ENCODE data around the gene CPE. TPM values are rescaled to one million over a fixed set of nuclear protein-coding genes. Genes with fewer than 3 reads are reported as not detected.
"Not testable (repeated sequence)": the region's sequence is repeated elsewhere in the genome, so short reads cannot be mapped to it uniquely, and the experiment has no call there.

The CPE gene
- total RNA-seq, 2 donors from 2014 or later, result not detected

DNA sequence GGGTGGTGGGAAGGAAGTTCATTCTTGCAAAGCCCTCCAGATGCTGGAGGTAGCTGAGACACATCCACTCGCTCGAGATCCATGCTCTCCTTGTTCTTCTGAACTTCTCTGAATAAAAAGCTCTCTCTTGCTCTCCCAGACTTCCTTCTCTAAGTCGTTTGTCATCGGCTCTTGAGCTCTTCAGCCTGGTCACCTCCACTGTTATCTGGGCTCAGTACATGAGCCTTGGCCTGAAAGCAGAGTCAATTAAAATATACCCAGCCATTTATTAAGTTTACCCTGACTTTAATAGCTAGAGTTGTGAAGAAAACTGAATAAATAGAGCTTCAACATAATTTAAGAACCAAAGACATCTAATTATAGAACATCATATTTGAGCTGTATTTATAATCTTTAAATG is 99.0 kb downstream of the CPE start:
- H3K27me3 Mint-ChIP-seq, result peaks cover 17% of the 10 kb centered on the region
- no peaks in the 10 kb centered on the region for H3K4me1 Mint-ChIP-seq
- H3K36me3 Mint-ChIP-seq (ENCODE audit: low read depth), result no peaks in the 10 kb centered on the region

DNA sequence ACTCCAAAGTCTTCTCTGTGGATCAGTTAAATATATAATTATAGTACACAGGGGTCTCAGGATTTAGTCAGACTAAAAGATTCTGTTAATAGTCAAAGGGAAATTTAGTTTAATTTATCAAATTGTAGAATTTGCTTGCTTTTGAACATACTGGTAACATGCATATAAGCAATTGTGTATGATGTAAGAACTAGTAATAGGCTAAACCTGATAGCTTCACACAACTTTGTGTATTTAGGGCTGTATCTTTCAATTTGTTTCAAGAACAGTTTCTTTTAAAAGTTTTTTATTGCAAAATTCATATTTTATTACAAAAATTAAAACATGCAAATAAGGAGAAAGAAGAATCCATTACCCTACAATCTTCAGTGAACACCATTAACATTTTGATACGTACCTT is 99.5 kb downstream of the CPE start:
- H3K4me3 Mint-ChIP-seq, result no peak overlapping the region
- no peaks in the 10 kb centered on the region for H3K36me3 Mint-ChIP-seq (ENCODE audit: low read depth)
- H3K27ac Mint-ChIP-seq, result no peak overlapping the region
- no peaks in the 10 kb centered on the region for H3K4me1 Mint-ChIP-seq
- peaks cover 9% of the 10 kb centered on the region for H3K9me3 Mint-ChIP-seq
- no peak for ATAC-seq (replicated peaks)
- H3K27me3 Mint-ChIP-seq, result peaks cover 16% of the 10 kb centered on the region

More for the DNA sequence above, 99.0 kb downstream of the CPE start:
- Mint-ChIP-seq H3K4me3 (no peak overlapping the region), H3K27ac (no peak overlapping the region), H3K9me3 (peaks cover 10% of the 10 kb centered on the region)
- no peak for ATAC-seq (replicated peaks)

DNA sequence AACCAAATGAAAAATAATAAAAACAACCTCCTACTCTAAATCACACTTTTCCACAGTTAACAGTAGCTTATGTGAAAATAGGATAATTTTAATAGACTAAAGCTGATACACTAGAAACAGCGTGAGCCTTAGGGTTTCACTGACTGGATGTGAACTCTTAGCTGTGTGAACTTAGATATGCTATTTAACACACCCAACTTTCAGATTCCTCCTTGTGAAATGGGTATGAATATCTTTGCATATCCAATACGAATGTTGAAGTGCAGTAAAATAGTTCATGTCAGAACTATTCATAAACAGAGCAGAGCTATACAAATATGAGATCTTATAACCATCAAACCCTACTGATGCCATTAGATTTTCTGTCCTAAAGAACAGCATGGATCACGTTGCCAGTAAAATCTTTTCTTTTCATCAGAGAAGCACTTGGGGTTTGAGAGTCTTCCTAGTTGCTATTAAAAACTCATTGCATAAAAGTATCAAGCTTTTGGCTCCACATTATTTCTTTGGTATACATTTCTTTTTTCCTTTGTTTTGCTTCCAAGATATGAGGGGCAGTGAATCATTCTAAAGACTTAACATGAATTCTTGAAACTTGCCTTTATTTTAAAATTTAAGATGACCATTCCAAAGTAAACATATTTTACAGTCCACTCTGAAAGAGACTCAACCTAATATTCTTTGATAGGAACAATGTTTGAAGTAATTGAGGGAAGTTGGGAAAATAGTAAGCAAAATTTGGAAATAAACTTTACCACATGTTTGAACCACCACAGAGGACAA is 102.4 kb downstream of the CPE start:
- H3K36me3 Mint-ChIP-seq (ENCODE audit: low read depth), result no peaks in the 10 kb centered on the region
- H3K4me1 Mint-ChIP-seq, result no peaks in the 10 kb centered on the region
- no peak overlapping the region for H3K27ac Mint-ChIP-seq
- H3K9me3 Mint-ChIP-seq, result no peaks in the 10 kb centered on the region
- peaks cover 11% of the 10 kb centered on the region for H3K27me3 Mint-ChIP-seq
- H3K4me3 Mint-ChIP-seq, result no peak overlapping the region
- ATAC-seq (replicated peaks), result no peak

DNA sequence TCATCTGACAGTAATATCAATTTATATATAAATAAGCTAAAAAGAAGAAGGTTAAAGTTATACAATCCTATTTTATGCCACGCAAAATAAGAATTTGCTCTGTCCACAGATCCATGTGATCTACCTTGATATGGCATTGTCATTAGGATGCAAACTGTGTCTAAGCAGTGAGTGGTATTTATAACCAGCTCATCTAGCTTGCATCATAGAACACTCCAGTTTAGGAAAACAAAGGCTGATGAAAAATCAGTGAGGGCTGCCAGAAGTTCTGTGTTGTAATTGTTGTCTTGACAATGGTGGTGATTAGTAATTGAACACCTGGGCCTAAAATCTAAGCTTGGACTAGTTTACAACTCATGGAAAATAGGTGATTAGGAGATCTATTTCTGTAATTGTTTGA is 111.0 kb downstream of the CPE start:
- no peak for ATAC-seq (replicated peaks)
- no peaks in the 10 kb centered on the region for H3K9me3 Mint-ChIP-seq
- no peak overlapping the region for H3K27ac Mint-ChIP-seq
- peaks cover 5% of the 10 kb centered on the region for H3K4me1 Mint-ChIP-seq
- H3K36me3 Mint-ChIP-seq (ENCODE audit: low read depth), result no peaks in the 10 kb centered on the region
- no peak overlapping the region for H3K4me3 Mint-ChIP-seq
- H3K27me3 Mint-ChIP-seq, result peaks cover 24% of the 10 kb centered on the region

DNA sequence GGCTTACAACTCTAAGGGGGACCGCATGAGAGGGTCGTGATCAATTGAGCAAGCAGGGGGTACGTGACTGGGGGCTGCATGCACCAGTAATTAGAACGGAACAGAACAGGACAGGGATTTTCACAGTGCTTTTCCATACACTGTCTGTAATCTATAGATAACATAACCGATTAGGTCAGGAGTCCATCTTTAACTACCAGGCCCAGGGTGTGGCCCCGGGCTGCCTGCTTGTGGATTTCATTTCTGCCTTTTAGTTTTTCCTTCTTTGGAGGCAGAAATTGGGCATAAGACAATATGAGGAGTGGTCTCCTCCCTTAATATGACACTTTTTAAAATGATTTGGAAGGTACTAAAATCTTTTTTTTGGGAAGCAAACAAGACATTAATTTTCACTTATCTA is 113.8 kb downstream of the CPE start:
- not testable (repeated sequence) for H3K9me3 Mint-ChIP-seq
- H3K27me3 Mint-ChIP-seq, result peaks cover 16% of the 10 kb centered on the region

DNA sequence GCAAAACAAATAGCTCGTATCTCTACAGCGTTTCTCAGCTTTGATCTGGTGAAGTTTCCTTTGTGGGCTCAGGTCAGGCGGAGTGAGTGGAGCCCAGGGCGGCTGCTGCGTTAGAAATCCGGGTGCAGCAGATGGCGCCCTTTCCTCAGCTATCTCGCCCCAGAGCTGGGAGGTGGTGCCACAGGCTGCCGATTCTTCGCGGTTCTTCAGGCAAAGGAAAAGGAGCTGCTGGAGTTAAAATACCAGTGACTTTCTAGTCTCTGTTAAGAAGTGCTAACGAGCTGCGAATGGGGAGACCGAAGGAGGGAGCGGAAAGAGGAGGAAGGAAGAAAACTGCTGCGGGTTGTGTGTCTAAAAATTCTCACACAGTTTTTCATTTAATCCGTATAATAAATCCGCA is 114.6 kb downstream of the CPE start:
- no peak overlapping the region for H3K27ac Mint-ChIP-seq

More for the DNA sequence above, 113.8 kb downstream of the CPE start:
- not testable (repeated sequence) for H3K27ac Mint-ChIP-seq; H3K4me3 Mint-ChIP-seq; H3K4me1 Mint-ChIP-seq; ATAC-seq (replicated peaks); H3K36me3 Mint-ChIP-seq (ENCODE audit: low read depth)

DNA sequence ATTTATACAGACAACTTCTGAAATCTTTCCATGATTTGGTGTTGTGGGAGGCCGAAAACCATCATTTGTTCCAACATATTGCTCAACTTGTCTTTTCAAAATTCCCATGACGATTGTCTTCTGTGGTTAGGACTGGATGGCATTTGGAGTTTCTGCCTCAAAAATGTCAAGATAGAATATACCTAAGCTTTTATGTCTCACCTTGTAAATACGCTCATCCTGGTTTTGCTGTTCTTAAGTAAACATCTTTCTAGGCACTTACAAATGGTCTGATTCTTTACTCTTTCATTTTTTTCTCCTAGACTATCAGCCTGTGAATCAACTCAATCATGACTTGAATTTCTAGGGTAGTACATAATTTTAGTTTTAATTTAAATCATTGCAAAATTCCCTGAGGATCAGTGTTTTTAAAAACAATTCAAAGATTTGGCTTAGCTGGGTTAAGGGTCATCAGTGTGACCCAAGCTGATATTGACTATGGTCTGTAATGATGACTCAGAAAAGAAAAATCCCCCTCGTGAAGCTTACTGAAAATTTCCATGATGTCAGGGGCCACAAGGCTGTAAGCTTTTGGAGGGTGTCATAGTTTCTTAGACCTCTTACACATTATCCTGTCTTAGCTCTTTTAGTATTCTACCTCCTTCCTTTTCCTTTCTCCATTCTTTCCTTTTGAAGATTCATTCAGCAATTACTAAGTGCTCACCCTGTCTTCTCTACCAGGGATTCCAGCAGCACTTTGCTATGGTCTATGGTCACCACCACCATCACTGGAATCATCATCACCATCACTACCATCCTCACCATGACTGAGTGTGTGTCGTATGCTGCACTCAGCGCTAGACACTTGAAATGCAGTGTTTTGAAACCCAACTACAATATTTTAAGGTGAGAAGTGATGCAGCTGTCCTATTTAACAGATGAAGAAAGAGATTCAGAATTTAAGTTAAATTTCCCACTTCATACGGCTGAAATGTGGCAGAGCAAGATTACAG is 124.4 kb downstream of the CPE start:
- H3K27me3 Mint-ChIP-seq, result peaks cover 23% of the 10 kb centered on the region
- H3K9me3 Mint-ChIP-seq, result no peaks in the 10 kb centered on the region
- peak overlapping the region; percentile 11 for H3K27ac Mint-ChIP-seq
- peak overlapping the region; percentile 9 for H3K4me3 Mint-ChIP-seq
- peak; percentile 68 for ATAC-seq (replicated peaks)
- H3K36me3 Mint-ChIP-seq (ENCODE audit: low read depth), result no peaks in the 10 kb centered on the region
- peaks cover 5% of the 10 kb centered on the region for H3K4me1 Mint-ChIP-seq

More for the DNA sequence above, 114.6 kb downstream of the CPE start:
- Mint-ChIP-seq H3K27me3 (peaks cover 16% of the 10 kb centered on the region), H3K4me3 (peak overlapping the region; percentile 44), H3K4me1 (peaks cover 5% of the 10 kb centered on the region), H3K9me3 (no peaks in the 10 kb centered on the region), H3K36me3 (ENCODE audit: low read depth) (no peaks in the 10 kb centered on the region)
- peak; percentile 91 for ATAC-seq (replicated peaks)

DNA sequence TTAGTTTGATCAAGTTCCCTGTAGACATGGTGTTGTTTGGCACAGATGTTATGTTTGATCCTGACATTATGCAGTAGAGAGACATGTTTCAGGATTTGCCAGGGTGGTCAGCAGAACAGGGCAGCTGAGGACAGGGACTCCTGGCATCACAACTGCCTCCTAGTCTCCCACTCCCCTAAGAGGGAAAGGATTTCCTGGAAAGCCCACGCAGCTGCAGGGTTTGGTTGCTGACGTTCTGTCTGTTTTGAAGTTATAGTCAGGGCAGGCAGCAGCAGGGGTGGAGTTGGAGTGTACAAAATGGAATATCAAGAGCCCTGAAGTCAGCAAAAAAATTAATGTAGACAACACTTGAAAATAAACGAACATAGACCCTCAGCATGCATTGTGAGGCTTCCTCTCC is 125.4 kb downstream of the CPE start:
- H3K4me3 Mint-ChIP-seq, result no peak overlapping the region
- no peaks in the 10 kb centered on the region for H3K36me3 Mint-ChIP-seq (ENCODE audit: low read depth)
- no peak for ATAC-seq (replicated peaks)
- H3K27ac Mint-ChIP-seq, result no peak overlapping the region
- H3K4me1 Mint-ChIP-seq, result peaks cover 5% of the 10 kb centered on the region
- H3K27me3 Mint-ChIP-seq, result peaks cover 19% of the 10 kb centered on the region
- H3K9me3 Mint-ChIP-seq, result no peaks in the 10 kb centered on the region

DNA sequence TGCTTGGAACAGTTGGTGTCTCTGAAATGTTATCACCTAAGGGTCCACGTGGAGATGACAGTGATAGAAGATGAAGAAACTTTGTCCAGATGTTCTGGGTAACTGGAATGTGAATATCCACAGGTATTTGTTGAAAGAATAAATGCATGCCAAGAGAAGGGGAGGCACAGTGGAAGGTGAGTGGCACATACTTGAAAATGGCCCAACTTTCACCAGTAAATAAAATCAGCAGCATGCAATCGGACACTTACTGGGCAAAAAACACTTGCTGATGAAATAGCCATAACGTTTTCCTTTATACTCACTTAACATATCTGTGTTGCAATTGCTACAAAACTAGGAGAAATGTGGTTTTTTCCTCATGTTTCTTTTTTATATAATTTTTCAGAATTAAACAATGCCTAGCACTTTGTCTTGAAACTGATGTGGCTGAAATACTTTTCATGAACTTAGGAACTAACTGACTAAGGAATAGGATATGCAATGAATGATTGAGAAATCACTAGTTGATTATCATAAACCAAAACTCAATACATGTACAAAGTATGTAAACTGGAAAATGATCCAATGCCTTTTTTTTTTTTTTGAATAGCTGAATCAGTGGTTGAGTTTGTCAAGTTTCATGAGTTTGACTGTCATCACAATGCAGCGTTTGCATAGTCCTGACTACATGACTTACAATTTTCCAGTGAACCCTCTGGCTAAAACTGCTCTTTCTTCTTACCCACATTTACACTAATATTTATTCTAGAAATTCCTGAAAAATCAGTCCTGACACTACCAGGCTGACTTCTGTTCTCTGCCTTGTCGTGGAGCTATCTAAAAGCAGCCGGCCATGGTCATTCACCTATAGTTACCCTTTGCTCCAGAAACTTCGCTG is 127.4 kb downstream of the CPE start:
- Mint-ChIP-seq H3K9me3 (no peaks in the 10 kb centered on the region), H3K27ac (no peak overlapping the region), H3K4me3 (no peak overlapping the region), H3K36me3 (ENCODE audit: low read depth) (no peaks in the 10 kb centered on the region), H3K4me1 (peaks cover 5% of the 10 kb centered on the region), H3K27me3 (peaks cover 26% of the 10 kb centered on the region)
- ATAC-seq (replicated peaks), result no peak

DNA sequence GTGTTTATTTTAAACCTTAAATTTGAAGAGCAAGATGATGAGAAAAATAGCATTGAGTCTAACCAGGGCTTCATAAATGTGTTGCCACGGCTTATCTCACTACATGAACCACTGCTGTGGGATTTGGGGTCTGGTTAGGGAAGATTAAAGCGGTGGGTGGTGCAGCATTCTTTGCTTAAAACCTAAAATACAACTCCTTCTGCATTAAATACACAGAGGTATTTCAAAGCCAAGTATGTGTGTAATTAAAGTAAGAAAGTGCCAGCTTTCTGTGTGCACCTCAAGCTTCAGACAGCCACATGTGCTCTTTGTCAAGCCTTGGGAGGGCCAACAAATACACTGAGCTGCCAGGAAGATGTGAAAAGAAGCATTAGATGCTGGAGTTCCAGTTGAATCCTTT is 128.0 kb downstream of the CPE start:
- ATAC-seq (replicated peaks), result no peak
- H3K9me3 Mint-ChIP-seq, result no peaks in the 10 kb centered on the region
- no peak overlapping the region for H3K4me3 Mint-ChIP-seq
- H3K4me1 Mint-ChIP-seq, result peaks cover 5% of the 10 kb centered on the region
- no peak overlapping the region for H3K27ac Mint-ChIP-seq
- H3K27me3 Mint-ChIP-seq, result peaks cover 26% of the 10 kb centered on the region
- H3K36me3 Mint-ChIP-seq (ENCODE audit: low read depth), result no peaks in the 10 kb centered on the region

DNA sequence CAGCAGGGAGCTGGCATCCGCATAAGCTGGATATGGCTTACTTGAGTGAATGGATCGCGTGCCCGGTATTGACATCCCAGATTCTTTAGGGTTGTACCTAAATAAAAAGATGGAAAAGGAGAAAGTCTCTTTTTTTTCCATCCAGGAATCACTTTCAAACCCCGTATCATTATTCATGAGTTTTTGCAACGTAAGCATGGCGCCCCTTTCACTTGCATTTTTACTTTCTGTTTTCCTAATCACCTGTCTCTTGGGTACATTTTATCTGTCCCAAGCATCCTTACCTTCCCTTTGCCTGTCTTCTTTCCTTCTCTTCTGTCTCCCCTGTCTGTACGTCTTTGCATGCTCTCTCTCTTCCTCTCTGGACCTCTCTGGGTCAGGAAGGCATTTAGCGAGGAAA is 128.6 kb downstream of the CPE start:
- peaks cover 5% of the 10 kb centered on the region for H3K4me1 Mint-ChIP-seq
- no peaks in the 10 kb centered on the region for H3K36me3 Mint-ChIP-seq (ENCODE audit: low read depth)
- H3K9me3 Mint-ChIP-seq, result no peaks in the 10 kb centered on the region
- H3K4me3 Mint-ChIP-seq, result no peak overlapping the region
- peaks cover 26% of the 10 kb centered on the region for H3K27me3 Mint-ChIP-seq
- no peak overlapping the region for H3K27ac Mint-ChIP-seq
- ATAC-seq (replicated peaks), result no peak

DNA sequence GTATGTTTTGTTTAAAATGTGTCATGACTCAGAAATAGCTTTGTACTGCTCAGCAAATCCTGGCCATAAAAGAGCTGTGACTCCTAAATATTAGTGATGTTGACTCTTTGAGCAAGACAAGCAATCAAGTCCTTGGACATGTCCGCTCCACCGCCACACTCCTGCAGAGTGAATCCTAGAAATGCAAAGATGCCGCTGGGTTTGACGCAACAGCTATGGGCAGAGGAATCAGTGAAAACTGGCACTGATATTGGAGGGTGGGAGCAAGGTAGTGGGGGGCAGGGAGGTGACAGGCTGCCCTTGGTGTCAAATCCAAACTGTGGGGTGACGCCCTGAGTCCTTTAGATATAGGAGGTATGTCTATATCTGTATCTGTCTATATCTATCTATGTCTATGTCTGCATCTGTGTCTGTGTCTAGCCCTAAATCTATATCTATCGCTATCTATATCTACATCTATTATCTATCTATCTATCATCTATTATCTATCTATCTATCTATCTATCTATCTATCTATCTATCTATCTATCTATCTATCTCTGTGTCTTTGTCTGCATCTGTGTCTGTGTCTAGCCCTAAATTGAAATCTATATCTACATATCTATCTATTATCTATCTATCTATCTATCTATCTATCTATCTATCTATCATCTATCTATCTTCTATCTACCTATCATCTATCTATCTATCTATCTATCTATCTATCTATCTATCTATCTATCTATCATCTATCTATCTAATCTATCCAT is 129.7 kb downstream of the CPE start:
- no peak overlapping the region for H3K4me3 Mint-ChIP-seq
- H3K27ac Mint-ChIP-seq, result no peak overlapping the region
- H3K27me3 Mint-ChIP-seq, result peaks cover 31% of the 10 kb centered on the region
- ATAC-seq (replicated peaks), result no peak
- H3K4me1 Mint-ChIP-seq, result peaks cover 1% of the 10 kb centered on the region
- H3K9me3 Mint-ChIP-seq, result no peaks in the 10 kb centered on the region
- H3K36me3 Mint-ChIP-seq (ENCODE audit: low read depth), result no peaks in the 10 kb centered on the region

DNA sequence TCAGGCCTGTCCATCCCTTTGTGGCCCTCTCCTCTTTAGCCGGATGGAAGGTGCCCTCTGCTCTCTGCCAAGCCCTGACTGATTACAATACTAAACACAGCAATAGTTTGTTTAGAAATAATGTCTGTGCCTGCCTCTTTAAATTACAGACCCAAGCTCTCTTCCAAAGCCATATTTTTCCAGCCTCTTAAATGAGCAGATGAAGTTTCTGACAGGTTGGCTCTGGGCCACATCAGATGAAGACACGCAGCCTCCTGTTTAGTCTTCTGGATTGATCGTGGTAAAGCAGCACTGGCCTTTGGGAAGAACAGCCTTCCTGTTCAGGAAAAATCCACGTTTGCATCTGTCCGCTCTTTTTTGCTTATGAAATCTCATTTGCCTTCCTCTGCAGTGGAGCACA is 133.6 kb downstream of the CPE start:
- no peak for ATAC-seq (replicated peaks)
- Mint-ChIP-seq H3K4me1 (no peaks in the 10 kb centered on the region), H3K27ac (no peak overlapping the region), H3K36me3 (ENCODE audit: low read depth) (no peaks in the 10 kb centered on the region), H3K9me3 (no peaks in the 10 kb centered on the region), H3K27me3 (peaks cover 20% of the 10 kb centered on the region), H3K4me3 (no peak overlapping the region)

Data from activated T-helper 17 cell treated with anti-CD3 and anti-CD28 coated beads, Interleukin-2, amount 50 U/mL, for 72 hours (primary cell).